Common myeloid progenitor, CD34-positive (primary cell): ENCODE data around the gene DDX52. TPM values are rescaled to one million over a fixed set of nuclear protein-coding genes. Genes with fewer than 3 reads are reported as not detected.
"Not testable (repeated sequence)": the region's sequence is repeated elsewhere in the genome, so short reads cannot be mapped to it uniquely, and the experiment has no call there.

ENCODE experiments used
- CTCF ChIA-PET: fragments of 350-600 bp; sonication (Branson Sonifier 250); formaldehyde crosslinking; loops from one replicate; lab custom pipeline; 2021; ENCODE audit warnings: antibody characterized with exemption; lab: Charles Lee
- POLR2A ChIA-PET: fragments of 350-600 bp; sonication (Branson Sonifier 250); formaldehyde crosslinking; loops from one replicate; lab custom pipeline; 2021; ENCODE audit warnings: antibody characterized with exemption; lab: Charles Lee
- DNase-seq, 3 donors: peaks; one replicate each; pipeline versions ENCODE4 v3.0.0 to v3.0.0-alpha.2; 2013
- H3K27ac ChIP-seq, 2 experiments: 1 replicate in 1 of 2; 2 replicates in 1 of 2; pipeline ENCODE4 v1.7.0; 2013; ENCODE audit warnings: inconsistent platforms in 2 of 2, low read length in 2 of 2, mild to moderate bottlenecking in 2 of 2, low read depth in 1 of 2, moderate library complexity in 1 of 2; ENCODE audit not compliant: severe bottlenecking in 2 of 2, insufficient read depth in 1 of 2, poor library complexity in 1 of 2
- H3K27me3 ChIP-seq, 5 experiments: replicated peaks in 2 of 5; 1 replicate in 3 of 5; 2 replicates in 2 of 5; pipeline versions ENCODE4 v1.6.1 to v1.7.0; 2013; ENCODE audit warnings: low read length in 4 of 5, mild to moderate bottlenecking in 2 of 5, moderate library complexity in 2 of 5, inconsistent platforms in 1 of 5; ENCODE audit not compliant: insufficient read depth in 5 of 5, control insufficient read depth in 4 of 5
- H3K36me3 ChIP-seq, 4 experiments: 1 replicate in 2 of 4; 2 replicates in 2 of 4; pipeline versions ENCODE4 v1.6.1 to v1.7.0; 2013; ENCODE audit warnings: low read length in 3 of 4, control low read depth in 1 of 4, mild to moderate bottlenecking in 1 of 4; ENCODE audit not compliant: control insufficient read depth in 4 of 4, insufficient read depth in 4 of 4
- H3K4me1 ChIP-seq, 4 experiments: 1 replicate in 3 of 4; 2 replicates in 1 of 4; pipeline versions ENCODE4 v1.6.1 to v1.7.1; 2013; ENCODE audit warnings: low read length in 3 of 4, mild to moderate bottlenecking in 3 of 4, control low read depth in 1 of 4, inconsistent platforms in 1 of 4, moderate library complexity in 1 of 4; ENCODE audit not compliant: control insufficient read depth in 4 of 4, insufficient read depth in 4 of 4; ENCODE audit errors: control extremely low read depth in 1 of 4
- H3K4me3 ChIP-seq, 7 experiments: 1 replicate in 4 of 7; 2 replicates in 3 of 7; pipeline versions ENCODE4 v1.5.1 to v1.7.0; 2013; ENCODE audit warnings: mild to moderate bottlenecking in 7 of 7, low read length in 6 of 7, moderate library complexity in 6 of 7, inconsistent platforms in 2 of 7, low read depth in 2 of 7, control low read depth in 1 of 7; ENCODE audit not compliant: insufficient read depth in 4 of 7, control insufficient read depth in 1 of 7; ENCODE audit errors: extremely low read depth in 1 of 7
- H3K9me3 ChIP-seq, 5 experiments: 1 replicate in 4 of 5; 2 replicates in 1 of 5; pipeline versions ENCODE4 v1.6.1 to v1.7.1; 2013; ENCODE audit warnings: low read length in 4 of 5, mild to moderate bottlenecking in 2 of 5, inconsistent platforms in 1 of 5, low read depth in 1 of 5, moderate library complexity in 1 of 5; ENCODE audit not compliant: control insufficient read depth in 4 of 5, insufficient read depth in 2 of 5; ENCODE audit errors: control extremely low read depth in 1 of 5
- WGBS: methylation state at CpG from one replicate; pipeline ENCODE4 v1.1.5; 2013; ENCODE audit not compliant: insufficient coverage; 5-methylcytosine and 5-hydroxymethylcytosine counted together
- polyA plus RNA-seq: library from polyadenylated mRNA; unstranded; fragments of 120-200 nt; gene quantifications from one replicate; pipeline ENCODE4 v1.2.1, GENCODE V29; 2013

DDX52 gene
- polyA plus RNA-seq: 20.3 TPM

- CTCF ChIA-PET: interaction anchor here (1.7 kb wide), 1 partner anchor 11 kb away, joined by 5 read pairs; no protein-coding TSS in a partner anchor
- Histone ChIP-seq H3K27me3 (peaks cover 10 to 40% (median 21%) of the 10 kb centered on the region in 5 experiments), H3K27ac (peak within 1 kb of the TSS; percentile 78 to 89), H3K4me1 (peaks cover 2 to 19% (median 16%) of the 10 kb centered on the region in 4 experiments), H3K4me3 (peak within 1 kb of the TSS; percentile 66 to 98 (median 93)), H3K36me3 (peaks cover 1 to 12% (median 7%) of the 10 kb centered on the region in 4 experiments), H3K9me3 (no peaks in the 10 kb centered on the region)
- DNase-seq: peak; percentile 91 to 96 (median 94)
- 0% methylated on average over 31 of the region's 43 CpGs for WGBS
- POLR2A ChIA-PET: interaction anchor here (0.6 kb wide), 1 partner anchor 84 kb away, joined by 3 read pairs; no protein-coding TSS in a partner anchor
These were observed at the start of gene DDX52 for GRCh38 chr17:37643118-37643766. Gene DDX52 (minus strand): TSS chr17:37643446. CDS start chr17:37643420, 26 bp downstream.

GRCh38 chr17:37691807-37692206, 48.6 kb upstream of the DDX52 start:
- H3K9me3 ChIP-seq: peaks cover 0 to 4% (median 0%) of the 10 kb centered on the region in 5 experiments
- ChIA-PET CTCF (interaction anchor here (1.9 kb wide), 1 partner anchor 9 kb away, joined by 7 read pairs; no protein-coding TSS in a partner anchor), POLR2A (no interaction called here)
- H3K4me1 ChIP-seq: peaks cover 0 to 3% (median 0%) of the 10 kb centered on the region in 4 experiments
- no peak overlapping the region for H3K27ac ChIP-seq
- no peak overlapping the region for H3K4me3 ChIP-seq
- H3K27me3 ChIP-seq: peaks cover 0 to 6% (median 0%) of the 10 kb centered on the region in 5 experiments
- peak in 1 of 3 donors; percentile 7 for DNase-seq
- WGBS: 96% methylated on average over 5 of the region's 6 CpGs
- no peaks in the 10 kb centered on the region for H3K36me3 ChIP-seq

GRCh38 chr17:37689317-37689716, 46.1 kb upstream of the DDX52 start:
- no peak overlapping the region for H3K4me3 ChIP-seq
- H3K27ac ChIP-seq: no peak overlapping the region
- WGBS: 96% methylated on average over 6 of the region's 7 CpGs
- ChIA-PET CTCF (no interaction called here), POLR2A (no interaction called here)
- H3K9me3 ChIP-seq: no peaks in the 10 kb centered on the region
- peaks cover 0 to 3% (median 0%) of the 10 kb centered on the region in 4 experiments for H3K4me1 ChIP-seq
- no peak for DNase-seq
- H3K27me3 ChIP-seq: peaks cover 0 to 6% (median 0%) of the 10 kb centered on the region in 5 experiments
- H3K36me3 ChIP-seq: no peaks in the 10 kb centered on the region

- Histone ChIP-seq H3K4me1 (no peaks in the 10 kb centered on the region), H3K9me3 (peaks cover 0 to 4% (median 0%) of the 10 kb centered on the region in 5 experiments), H3K27me3 (peaks cover 0 to 3% (median 0%) of the 10 kb centered on the region in 5 experiments), H3K4me3 (no peak overlapping the region), H3K27ac (no peak overlapping the region), H3K36me3 (no peaks in the 10 kb centered on the region)
- ChIA-PET CTCF (interaction anchor here (0.8 to 1.4 kb wide), 2 partner anchors 17 to 33 kb away, joined by 3 read pairs; no protein-coding TSS in a partner anchor), POLR2A (no interaction called here)
- 93% methylated on average over 6 of the region's 9 CpGs for WGBS
- no peak for DNase-seq
These were observed 40.3 kb upstream of the DDX52 start for GRCh38 chr17:37683454-37683984.

- CTCF ChIA-PET: no interaction called here
- peaks cover 0 to 5% (median 0%) of the 10 kb centered on the region in 5 experiments for H3K9me3 ChIP-seq
- no peaks in the 10 kb centered on the region for H3K36me3 ChIP-seq
- H3K4me3 ChIP-seq: no peak overlapping the region
- H3K4me1 ChIP-seq: peaks cover 0 to 2% (median under 1%) of the 10 kb centered on the region in 4 experiments
- H3K27ac ChIP-seq: no peak overlapping the region
- H3K27me3 ChIP-seq: no peaks in the 10 kb centered on the region
- 90% methylated on average over 2 of the region's 3 CpGs for WGBS
- DNase-seq: no peak
- POLR2A ChIA-PET: no interaction called here
These were observed 38.8 kb upstream of the DDX52 start for GRCh38 chr17:37682007-37682406.

GRCh38 chr17:37679995-37680394, 36.7 kb upstream of the DDX52 start:
- POLR2A ChIA-PET, H3K36me3 ChIP-seq, CTCF ChIA-PET, H3K27ac ChIP-seq, H3K9me3 ChIP-seq, H3K4me3 ChIP-seq, DNase-seq, H3K27me3 ChIP-seq: not testable (repeated sequence)
- H3K4me1 ChIP-seq: peaks cover 10 to 18% (median 15%) of the 10 kb centered on the region in 4 experiments
- WGBS: no CpG with 5 or more reads among the region's 2 CpGs

GRCh38 chr17:37678036-37678435, 34.8 kb upstream of the DDX52 start:
- Histone ChIP-seq H3K27me3 (no peaks in the 10 kb centered on the region), H3K27ac (no peak overlapping the region), H3K4me1 (peaks cover 10 to 24% (median 19%) of the 10 kb centered on the region in 4 experiments), H3K9me3 (peaks cover 0 to 5% (median 0%) of the 10 kb centered on the region in 5 experiments), H3K4me3 (no peak overlapping the region), H3K36me3 (no peaks in the 10 kb centered on the region)
- DNase-seq: no peak
- ChIA-PET POLR2A (no interaction called here), CTCF (no interaction called here)
- no CpG with 5 or more reads among the region's 1 CpG for WGBS
